Stimulated activated CD4-positive, alpha-beta T cell treated with anti-CD3 and anti-CD28 coated beads, Interleukin-4, amount 100 ng/mL, for 24 hours (primary cell): ENCODE measurements around the gene EIF6.

Source experiments
- DNase-seq: peaks from one replicate; pipeline ENCODE4 v3.0.0-alpha.2; 2020

EIF6 gene

GRCh38 chr20:35312318-35312717 lies 27.7 kb upstream of the EIF6 start:
- no peak for DNase-seq

- no peak for DNase-seq
Measured at GRCh38 chr20:35311822-35312221, 27.2 kb upstream of the EIF6 start.

GRCh38 chr20:35311409-35311808 lies 26.8 kb upstream of the EIF6 start:
- peak; percentile 74 for DNase-seq

GRCh38 chr20:35307666-35308653 lies 23.4 kb upstream of the EIF6 start:
- DNase-seq, result no peak

DNA sequence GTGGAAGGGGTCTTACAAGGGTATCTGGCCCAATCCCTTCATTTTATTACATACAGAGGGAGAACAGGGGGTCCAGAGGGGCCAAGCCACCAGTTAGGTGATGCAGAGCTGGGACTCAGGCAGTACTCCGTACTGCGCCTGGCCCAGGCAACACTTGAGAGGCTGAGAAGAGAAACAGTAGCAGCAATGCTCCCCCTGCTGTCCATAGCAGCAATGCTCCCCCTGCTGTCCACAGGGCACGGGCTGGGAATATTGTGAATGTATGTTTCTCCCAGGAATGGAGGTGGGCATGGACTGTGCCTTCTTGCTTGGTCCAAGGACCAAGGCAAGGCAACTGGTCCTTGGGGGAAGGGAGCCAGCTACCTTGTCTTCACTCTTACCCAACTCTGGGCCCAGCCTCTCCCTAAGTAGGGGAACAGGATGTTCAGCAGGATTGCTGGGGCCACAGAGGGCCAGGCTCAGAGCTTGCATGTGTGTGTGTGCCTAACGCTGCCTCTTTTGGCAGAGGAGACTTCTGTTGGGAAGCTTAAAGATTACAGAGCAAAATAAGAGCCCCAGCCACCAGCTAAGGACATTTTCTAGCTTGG lies 22.5 kb upstream of the EIF6 start:
- DNase-seq, result peak; percentile 27

DNA sequence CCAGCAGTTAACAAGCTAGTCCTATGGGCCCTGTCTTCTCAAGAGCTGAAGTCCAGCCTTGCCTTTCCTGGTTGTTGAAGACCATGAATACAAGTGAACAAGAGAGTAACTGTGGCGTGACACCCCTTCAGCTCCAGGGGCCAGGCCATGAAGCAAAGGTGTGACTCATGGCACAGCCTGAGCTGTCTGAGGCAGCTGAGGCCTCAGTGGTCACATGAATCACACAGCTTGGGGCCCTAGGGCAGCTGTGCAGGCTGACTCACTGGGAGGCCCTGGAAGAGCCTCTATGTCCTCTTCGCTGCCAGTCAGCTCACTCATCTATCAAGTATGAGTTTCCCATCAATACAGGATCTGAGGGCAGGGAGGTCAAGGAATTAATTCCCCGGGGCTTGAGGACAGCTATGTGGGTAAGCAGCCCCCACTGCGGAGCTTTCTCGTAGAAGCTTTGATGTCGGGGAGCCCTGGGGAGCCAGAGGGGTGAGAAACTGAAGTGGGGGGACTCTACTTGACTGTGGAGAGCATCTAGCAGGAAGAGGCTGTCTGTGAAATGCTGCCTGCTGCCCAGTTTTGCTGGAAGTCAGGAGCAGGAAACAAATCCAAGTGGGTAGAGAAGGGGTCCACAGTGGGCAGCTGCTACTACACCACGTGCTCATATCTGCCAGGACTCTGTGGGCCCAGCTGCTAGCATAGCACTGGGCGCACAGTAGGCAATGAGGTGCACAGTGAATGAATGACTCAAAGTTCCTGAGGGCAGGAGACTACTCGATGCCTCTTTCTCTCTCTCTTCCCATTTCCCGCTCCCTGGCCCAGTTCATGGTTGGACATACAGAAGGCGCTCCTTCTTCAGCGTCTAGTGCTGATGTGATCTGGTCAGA lies 21.3 kb upstream of the EIF6 start:
- DNase-seq, result peak; percentile 86

- DNase-seq, result no peak
Measured at GRCh38 chr20:35304956-35305355, 20.4 kb upstream of the EIF6 start.

DNA sequence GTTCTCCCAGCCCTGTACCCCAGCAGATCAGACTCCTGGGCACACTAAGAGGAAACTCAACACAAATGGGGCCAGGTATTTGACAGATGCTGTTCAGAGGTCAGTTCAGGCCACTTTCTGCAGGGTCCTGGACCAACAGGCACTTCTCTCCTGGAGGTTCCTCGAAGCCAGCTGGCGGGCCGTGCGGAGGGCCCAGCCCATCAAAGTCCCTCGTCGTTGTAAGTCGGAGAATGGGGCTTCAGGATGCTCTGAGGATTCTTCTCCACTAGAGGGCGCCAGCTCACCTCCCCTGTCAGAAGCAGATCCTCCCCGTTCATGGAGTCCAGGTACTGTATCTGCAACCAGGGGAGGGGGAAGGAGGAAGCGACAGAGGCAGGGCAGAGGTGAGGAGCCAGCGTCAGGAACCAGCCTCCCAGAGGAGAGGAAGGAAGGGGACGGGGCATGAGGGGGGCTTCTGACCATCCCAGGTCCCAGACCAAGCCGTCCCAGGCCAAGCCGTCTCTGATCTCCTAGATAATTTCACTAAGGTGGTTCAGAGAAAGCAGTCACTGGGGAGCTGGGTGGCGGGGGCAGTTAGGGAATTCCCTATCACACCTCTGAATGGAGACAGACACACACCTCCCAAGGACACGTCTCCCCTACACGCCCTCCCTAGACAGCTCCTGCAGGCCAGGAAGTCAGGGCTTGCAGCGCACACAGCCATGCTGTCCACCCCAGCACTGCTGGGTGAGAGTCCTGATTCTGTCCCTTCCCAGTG lies 19.3 kb upstream of the EIF6 start:
- peak; percentile 89 for DNase-seq

- no peak for DNase-seq
Measured at GRCh38 chr20:35303382-35303734, 18.8 kb upstream of the EIF6 start.

DNA sequence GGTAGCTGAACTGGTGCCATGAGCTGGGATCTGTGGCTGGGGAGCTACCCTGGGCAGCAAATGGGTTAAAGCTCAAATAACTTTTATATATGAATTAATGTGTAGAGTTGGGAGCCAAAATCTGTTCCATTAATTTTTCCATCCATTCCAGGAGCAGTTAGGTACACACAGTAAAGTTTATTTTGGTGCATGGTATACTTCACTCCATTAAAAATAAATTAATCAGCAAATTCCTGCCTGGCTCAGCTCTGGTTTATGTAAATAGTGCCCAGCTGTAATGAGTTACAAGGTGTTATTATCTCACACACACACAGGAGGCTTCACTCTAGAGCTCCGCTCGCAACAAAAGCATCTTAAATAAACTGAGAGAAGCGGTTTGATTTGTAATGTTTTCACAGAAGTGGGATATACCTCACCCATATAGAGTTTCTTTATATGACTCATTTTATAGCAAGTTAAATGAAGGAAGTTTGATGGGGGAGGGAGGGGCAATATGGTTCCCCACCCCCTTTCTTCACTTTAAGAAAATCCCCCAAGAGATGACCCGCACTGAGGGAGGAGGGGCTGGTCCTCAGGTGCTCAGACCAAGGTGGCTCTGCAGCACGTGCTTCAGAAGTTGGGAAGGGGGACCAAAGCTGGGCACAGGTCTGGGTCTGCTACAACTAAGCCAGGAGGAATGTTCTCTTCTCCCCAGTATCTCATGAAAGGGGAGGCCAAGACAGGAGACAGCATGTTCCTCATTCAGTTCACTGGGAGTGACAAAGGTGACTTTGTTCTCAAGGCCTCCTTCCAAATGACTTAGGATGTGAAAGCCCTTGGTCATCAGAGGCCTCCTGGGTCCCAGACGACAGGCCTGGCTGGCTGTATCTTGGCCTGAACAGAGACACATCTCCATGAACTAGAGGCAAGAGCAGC lies 18.1 kb upstream of the EIF6 start:
- no peak for DNase-seq

DNA sequence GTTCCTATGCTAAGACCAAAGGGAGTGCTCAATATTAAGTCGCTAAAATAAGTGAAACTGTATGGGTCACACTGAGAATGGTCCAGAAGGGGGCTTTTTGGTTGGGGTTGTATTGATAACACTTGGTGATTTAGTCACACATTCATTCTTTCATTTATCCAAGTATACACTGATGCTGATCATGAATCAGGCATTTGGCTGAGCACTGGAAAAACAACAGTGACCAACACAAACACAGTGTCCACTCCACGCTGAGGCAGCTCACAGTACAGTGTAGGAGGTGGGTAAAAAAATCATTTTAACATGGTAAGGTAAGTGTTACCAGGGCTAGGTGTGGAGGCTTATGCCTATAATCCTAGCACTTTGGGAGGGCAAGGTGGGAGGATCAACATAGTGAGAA lies 16.9 kb upstream of the EIF6 start:
- no peak for DNase-seq

DNA sequence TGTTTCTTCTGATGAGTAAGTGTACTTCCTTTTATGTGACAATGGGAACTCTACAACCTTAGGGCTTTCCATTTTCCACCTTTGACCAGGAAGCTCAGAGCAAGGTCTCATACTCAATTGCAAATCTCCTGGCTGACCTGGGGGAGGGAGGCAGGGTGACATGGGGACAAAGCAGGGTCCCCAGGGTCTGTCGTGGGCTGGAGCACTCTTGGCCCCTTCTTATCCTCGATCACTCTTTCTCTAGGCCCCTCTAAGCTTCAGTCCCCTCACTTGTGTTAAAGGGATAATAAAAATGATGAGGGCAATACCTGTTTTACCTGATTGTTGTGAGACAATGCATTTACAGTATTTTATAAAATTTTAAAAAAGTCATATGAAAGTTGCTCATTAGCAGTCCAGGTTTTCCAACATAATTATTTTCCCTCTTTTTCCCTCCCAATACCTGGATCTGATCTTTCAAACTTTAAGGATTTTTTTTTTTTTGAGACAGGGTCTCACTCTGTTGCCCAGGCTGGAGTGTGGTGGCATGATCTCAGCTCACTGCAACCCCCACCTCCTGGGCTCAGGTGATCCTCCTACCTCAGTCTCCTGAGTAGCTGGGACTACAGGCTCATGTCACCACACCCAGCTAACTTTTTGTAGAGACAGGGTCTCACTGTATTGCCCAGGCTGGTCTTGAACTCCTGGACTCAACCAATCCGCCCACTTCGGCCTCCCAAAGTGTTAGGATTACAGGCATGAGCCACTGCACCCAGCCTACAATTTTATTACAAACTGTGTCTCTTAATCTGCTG lies 16.1 kb upstream of the EIF6 start:
- DNase-seq, result no peak

DNA sequence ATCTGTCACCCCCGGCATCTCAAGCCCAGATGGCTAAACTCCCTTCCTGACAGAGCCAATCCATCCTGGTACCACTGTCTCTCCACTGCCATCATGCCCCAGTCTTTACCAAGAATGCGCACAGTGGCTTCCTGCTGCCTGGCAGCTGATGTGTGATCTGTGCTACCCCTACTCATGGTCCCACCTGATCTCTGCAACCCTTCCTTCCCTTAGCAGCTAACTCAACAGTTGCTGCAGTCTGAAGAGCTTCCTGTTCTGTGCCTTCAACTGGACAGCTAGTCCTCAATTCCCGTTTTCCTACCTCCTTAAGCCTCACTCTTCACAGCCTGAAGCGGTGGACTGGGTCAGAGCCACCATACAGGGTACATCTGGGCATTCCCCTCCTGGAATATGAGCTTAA lies 15.2 kb upstream of the EIF6 start:
- no peak for DNase-seq

GRCh38 chr20:35298264-35298663 lies 13.7 kb upstream of the EIF6 start:
- no peak for DNase-seq

GRCh38 chr20:35297740-35298139 lies 13.2 kb upstream of the EIF6 start:
- DNase-seq, result no peak

- no peak for DNase-seq
Measured at GRCh38 chr20:35297155-35297554, 12.6 kb upstream of the EIF6 start.

GRCh38 chr20:35296101-35296554 lies 11.6 kb upstream of the EIF6 start:
- no peak for DNase-seq

- DNase-seq, result no peak
Measured at GRCh38 chr20:35295674-35296073, 11.1 kb upstream of the EIF6 start.

DNA sequence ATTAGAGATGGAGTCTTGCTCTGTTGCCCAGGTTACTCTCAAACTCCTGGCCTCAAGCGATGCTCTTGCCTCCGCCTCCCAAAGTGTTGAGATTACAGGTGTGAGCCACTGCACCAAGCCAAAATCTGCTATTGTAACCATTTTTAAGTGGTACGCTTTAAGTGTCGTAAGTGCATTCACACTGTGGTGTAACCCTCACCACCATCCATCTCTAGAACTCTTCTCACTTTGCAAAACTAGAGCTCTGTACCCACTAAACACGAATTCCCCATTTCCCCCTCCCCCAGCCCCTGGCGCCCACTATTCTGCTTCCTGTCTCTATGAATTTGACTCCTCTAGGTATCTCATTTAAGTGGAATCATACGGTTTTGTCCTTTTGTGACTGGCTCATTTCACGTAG lies 10.5 kb upstream of the EIF6 start:
- DNase-seq, result no peak

GRCh38 chr20:35294293-35294685 lies 9.7 kb upstream of the EIF6 start:
- no peak for DNase-seq
